HG02642 (cell line): ENCODE results near the gene FSD2.
"Not testable (repeated sequence)": the region's sequence is repeated elsewhere in the genome, so short reads cannot be mapped to it uniquely, and the experiment has no call there.

Experiments used
- ATAC-seq: cut with Tn5 transposase; IDR thresholded peaks from one replicate; pipeline ENCODE4 v1.9.1; 2021; ENCODE audit warnings: mild to moderate bottlenecking; ENCODE audit not compliant: unreplicated experiment, poor library complexity

Gene FSD2

GRCh38 chr15:82798531-82799166 lies 7.2 kb downstream of the FSD2 start:
- no peak for ATAC-seq

- ATAC-seq: no peak
Measured at GRCh38 chr15:82798104-82798503, 7.8 kb downstream of the FSD2 start.

- no peak for ATAC-seq
Measured at GRCh38 chr15:82793737-82794136, 12.1 kb downstream of the FSD2 start.

- no peak for ATAC-seq
Measured at GRCh38 chr15:82792068-82792467, 13.8 kb downstream of the FSD2 start.

GRCh38 chr15:82790321-82790720 lies 15.5 kb downstream of the FSD2 start:
- ATAC-seq: no peak

- ATAC-seq: no peak
Measured at GRCh38 chr15:82789491-82789890, 16.4 kb downstream of the FSD2 start.

- ATAC-seq: no peak
Measured at GRCh38 chr15:82788496-82788895, 17.4 kb downstream of the FSD2 start.

GRCh38 chr15:82781349-82781748 lies 24.5 kb downstream of the FSD2 start:
- no peak for ATAC-seq

GRCh38 chr15:82778755-82779154 lies 27.1 kb downstream of the FSD2 start:
- no peak for ATAC-seq

GRCh38 chr15:82774496-82774895 lies 31.4 kb downstream of the FSD2 start:
- no peak for ATAC-seq

GRCh38 chr15:82771789-82772607 lies 33.9 kb downstream of the FSD2 start:
- no peak for ATAC-seq

- no peak for ATAC-seq
Measured at GRCh38 chr15:82768414-82769054, 37.3 kb downstream of the FSD2 start.

GRCh38 chr15:82767163-82767829 lies 38.6 kb downstream of the FSD2 start:
- ATAC-seq: no peak

GRCh38 chr15:82766201-82766600 lies 39.7 kb downstream of the FSD2 start:
- not testable (repeated sequence) for ATAC-seq

- ATAC-seq: no peak
Measured at GRCh38 chr15:82764740-82765139, 41.1 kb downstream of the FSD2 start.

- ATAC-seq: no peak
Measured at GRCh38 chr15:82764117-82764490, 41.8 kb downstream of the FSD2 start.

GRCh38 chr15:82763361-82764116 lies 42.3 kb downstream of the FSD2 start:
- no peak for ATAC-seq

- no peak for ATAC-seq
Measured at GRCh38 chr15:82751308-82751707, 54.6 kb downstream of the FSD2 start.

- peak; percentile 25 for ATAC-seq
Measured at GRCh38 chr15:82750831-82751180, 55.1 kb downstream of the FSD2 start.
